Suprapubic skin (tissue), 4 donors: ENCODE results near the gene FSD1L. TPM values are rescaled to one million over a fixed set of nuclear protein-coding genes. Genes with fewer than 3 reads are reported as not detected.
A peak's percentile ranks its signal among the peaks of the same experiment; 100 is the strongest.

Experiments used
- DNase-seq, 2 donors: peaks; one replicate each; pipeline ENCODE4 v3.0.0-alpha.2; 2019; ENCODE audit warnings: low spot score in 2 of 2
- H3K27ac ChIP-seq: fragments of 200-600 bp; sonication (generic); one replicate; pipeline ENCODE4 v1.5.1; 2019
- H3K27me3 ChIP-seq: fragments of 200-600 bp; sonication (generic); one replicate; pipeline ENCODE4 v1.5.1; 2019
- H3K36me3 ChIP-seq: fragments of 200-600 bp; sonication (generic); one replicate; pipeline ENCODE4 v1.5.1; 2019
- H3K4me1 ChIP-seq: fragments of 200-600 bp; sonication (generic); one replicate; pipeline ENCODE4 v1.5.1; 2019
- H3K4me3 ChIP-seq: fragments of 200-600 bp; sonication (generic); one replicate; pipeline ENCODE4 v1.5.1; 2019; ENCODE audit warnings: mild to moderate bottlenecking
- H3K9me3 ChIP-seq: fragments of 200-600 bp; sonication (generic); one replicate; pipeline ENCODE4 v1.5.1; 2019
- CTCF ChIP-seq, 2 donors: fragments of 200-600 bp in 1 of 2; fragments of 450-650 bp in 1 of 2; sonication (generic) in 1 of 2; IDR thresholded peaks; one replicate each; pipeline ENCODE4 v1.5.1; 2016 to 2019; ENCODE audit warnings: antibody characterized with exemption in 2 of 2, mild to moderate bottlenecking in 1 of 2, moderate library complexity in 1 of 2
- EP300 ChIP-seq: sonication (generic); formaldehyde crosslinking; IDR thresholded peaks from one replicate; pipeline ENCODE4 v1.6.1; 2017; ENCODE audit warnings: antibody characterized with exemption
- POLR2A ChIP-seq, 2 donors: fragments of 450-650 bp; IDR thresholded peaks; one replicate each; pipeline ENCODE4 v1.6.1; 2017; ENCODE audit warnings: antibody characterized with exemption in 2 of 2, mild to moderate bottlenecking in 2 of 2, moderate library complexity in 2 of 2
- POLR2AphosphoS5 ChIP-seq, 3 donors: sonication (generic); formaldehyde crosslinking; IDR thresholded peaks; one replicate each; pipeline ENCODE4 v1.6.1; 2017; ENCODE audit warnings: antibody characterized with exemption in 3 of 3
- WGBS: methylation state at CpG from one replicate; pipeline ENCODE4 v1.1.5; 2018; 5-methylcytosine and 5-hydroxymethylcytosine counted together
- total RNA-seq, 4 donors: library from RNA; depleted of rRNA; stranded (reverse); fragments of >200 nt; gene quantifications; one replicate each; pipeline ENCODE4 v1.1.0, GENCODE V29; 2016

The FSD1L gene
- total RNA-seq, 4 donors from 2014 or later: 0.86 to 2.1 (median 1.6) TPM

GRCh38 chr9:105405514-105406131 lies 42.2 kb upstream of the FSD1L start:
- 66% methylated on average over 6 of the region's 6 CpGs for WGBS
- no peak overlapping the region for H3K27ac ChIP-seq
- TF ChIP-seq EP300: no peak
- TF ChIP-seq POLR2AphosphoS5 (IDR thresholded peaks at IDR 0.05): no peak
- no peak for TF ChIP-seq POLR2A (IDR thresholded peaks at IDR 0.05)
- TF ChIP-seq CTCF (IDR thresholded peaks at IDR 0.05): no peak
- H3K4me3 ChIP-seq: no peak overlapping the region
- no peaks in the 10 kb centered on the region for H3K36me3 ChIP-seq
- no peak for DNase-seq
- H3K27me3 ChIP-seq: no peaks in the 10 kb centered on the region
- no peaks in the 10 kb centered on the region for H3K4me1 ChIP-seq
- no peaks in the 10 kb centered on the region for H3K9me3 ChIP-seq

- Histone ChIP-seq H3K27ac (no peak overlapping the region), H3K36me3 (no peaks in the 10 kb centered on the region), H3K4me3 (no peak overlapping the region), H3K9me3 (peaks cover 6% of the 10 kb centered on the region), H3K4me1 (no peaks in the 10 kb centered on the region), H3K27me3 (no peaks in the 10 kb centered on the region)
- no peak for TF ChIP-seq POLR2A (IDR thresholded peaks at IDR 0.05)
- TF ChIP-seq CTCF (IDR thresholded peaks at IDR 0.05): no peak
- TF ChIP-seq POLR2AphosphoS5 (IDR thresholded peaks at IDR 0.05): no peak
- no peak for TF ChIP-seq EP300
- no peak for DNase-seq
- whole genome bisulfite sequencing: 95% methylated on average over 6 of the region's 6 CpGs
These were observed 41.5 kb upstream of the FSD1L start for GRCh38 chr9:105406369-105406768.

- no peak for DNase-seq
- Histone ChIP-seq H3K4me3 (no peak overlapping the region), H3K9me3 (peaks cover 10% of the 10 kb centered on the region), H3K4me1 (peaks cover 9% of the 10 kb centered on the region), H3K27ac (no peak overlapping the region), H3K36me3 (no peaks in the 10 kb centered on the region), H3K27me3 (no peaks in the 10 kb centered on the region)
- TF ChIP-seq POLR2AphosphoS5 (IDR thresholded peaks at IDR 0.05) (no peak), EP300 (no peak), POLR2A (IDR thresholded peaks at IDR 0.05) (no peak), CTCF (IDR thresholded peaks at IDR 0.05) (no peak)
- WGBS: 29% methylated on average over 2 of the region's 2 CpGs
These were observed 34.3 kb upstream of the FSD1L start for GRCh38 chr9:105413525-105413924.

GRCh38 chr9:105414947-105415661 lies 32.7 kb upstream of the FSD1L start:
- Histone ChIP-seq H3K27me3 (no peaks in the 10 kb centered on the region), H3K4me3 (no peak overlapping the region), H3K36me3 (no peaks in the 10 kb centered on the region), H3K4me1 (peaks cover 9% of the 10 kb centered on the region), H3K27ac (no peak overlapping the region), H3K9me3 (peaks cover 10% of the 10 kb centered on the region)
- TF ChIP-seq POLR2AphosphoS5 (IDR thresholded peaks at IDR 0.05): no peak
- TF ChIP-seq POLR2A (IDR thresholded peaks at IDR 0.05): no peak
- TF ChIP-seq CTCF (IDR thresholded peaks at IDR 0.05): peak; percentile 66 to 80
- no peak for TF ChIP-seq EP300
- WGBS: 8% methylated on average over 6 of the region's 6 CpGs
- DNase-seq: peak in 1 of 2 donors; percentile 65

- Histone ChIP-seq H3K9me3 (peaks cover 10% of the 10 kb centered on the region), H3K27ac (no peak overlapping the region), H3K27me3 (no peaks in the 10 kb centered on the region), H3K4me3 (no peak overlapping the region), H3K36me3 (no peaks in the 10 kb centered on the region), H3K4me1 (peaks cover 9% of the 10 kb centered on the region)
- WGBS: 76% methylated on average over 8 of the region's 8 CpGs
- DNase-seq: no peak
- TF ChIP-seq POLR2AphosphoS5 (IDR thresholded peaks at IDR 0.05) (no peak), POLR2A (IDR thresholded peaks at IDR 0.05) (no peak), CTCF (IDR thresholded peaks at IDR 0.05) (no peak), EP300 (no peak)
These were observed 32.2 kb upstream of the FSD1L start for GRCh38 chr9:105415662-105415980.
